ENCODE data around the gene PLET1. TPM values are rescaled to one million over a fixed set of nuclear protein-coding genes. Genes with fewer than 3 reads are reported as not detected.

Gene PLET1
- total RNA-seq, 1 experiment from 2014 or later, result not detected

DNA sequence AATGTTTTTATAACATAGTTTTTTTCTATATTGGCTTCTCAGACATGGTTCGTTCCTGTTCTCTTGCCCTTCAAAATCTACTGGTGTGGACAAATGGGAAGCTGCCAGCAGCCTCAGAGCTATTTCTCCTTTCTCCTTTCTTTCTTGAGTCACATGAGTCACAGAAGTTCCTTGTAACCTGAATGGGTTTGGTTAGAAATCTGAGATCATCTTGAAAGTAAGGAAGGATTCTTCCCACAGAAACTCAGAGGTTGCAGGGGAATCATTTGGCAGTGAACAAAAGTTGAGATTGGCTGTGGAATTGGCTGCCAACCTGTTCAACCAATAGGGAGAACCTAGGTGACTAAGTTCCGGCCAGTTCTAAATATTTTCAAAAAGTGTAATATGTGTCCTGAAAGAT lies 12.5 kb downstream of the PLET1 start:
- H3K27ac ChIP-seq (ENCODE audit: insufficient read length, low read depth, low read length), result no peak overlapping the region
- no peak overlapping the region for H3K9ac ChIP-seq (ENCODE audit: extremely low read depth, insufficient read length, low read length)
- no peak overlapping the region for H4K8ac ChIP-seq (replicated peaks; ENCODE audit: insufficient read length, low read depth, low read length)
- no peaks in the 10 kb centered on the region for H3K27me3 ChIP-seq (ENCODE audit: insufficient read depth, low read length)
- no peak overlapping the region for H3K56ac ChIP-seq (ENCODE audit: insufficient read length, low read depth, low read length)
- H3K79me1 ChIP-seq (ENCODE audit: insufficient read depth, low read depth, low read length, poor library complexity, severe bottlenecking), result no peaks in the 10 kb centered on the region
- H2BK15ac ChIP-seq (ENCODE audit: low read depth, low read length), result no peak overlapping the region
- no peak overlapping the region for H3K27ac Mint-ChIP-seq
- H3K4me1 ChIP-seq (ENCODE audit: insufficient read depth, low read length), result no peaks in the 10 kb centered on the region
- no peak overlapping the region for H3K23ac ChIP-seq (ENCODE audit: insufficient read length, low read depth, low read length)
- no CpG with 5 or more reads among the region's 2 CpGs for WGBS (ENCODE audit: extremely low coverage, insufficient read length, low lambda C conversion rate)
- H3T11ph ChIP-seq (ENCODE audit: low read length), result no peak overlapping the region
- no peak overlapping the region for H3K18ac ChIP-seq (ENCODE audit: insufficient read length, low read depth, low read length)
- H2BK120ac ChIP-seq (ENCODE audit: low read depth, low read length, poor library complexity, severe bottlenecking), result no peak overlapping the region
- no peaks in the 10 kb centered on the region for H4K20me1 ChIP-seq (ENCODE audit: control insufficient read depth, insufficient read depth, insufficient read length)
- H3K36me3 Mint-ChIP-seq (ENCODE audit: insufficient read depth in 1 of 3, low read depth in 3 of 3), result peaks cover 0 to 13% (median 11%) of the 10 kb centered on the region in 3 experiments; a peak in 4 of 7 replicates
- no peak overlapping the region for H4K91ac ChIP-seq (ENCODE audit: insufficient read length, low read depth, low read length)
- no peak for DNase-seq
- no peak overlapping the region for H2BK5ac ChIP-seq (ENCODE audit: insufficient read length, low read length)
- no peak overlapping the region for H3K4me3 Mint-ChIP-seq
- no peaks in the 10 kb centered on the region for H3K9me3 ChIP-seq (ENCODE audit: control insufficient read depth, low read depth, low read length)
- no peak overlapping the region for H3K4ac ChIP-seq (ENCODE audit: low read depth, low read length)
- no peak overlapping the region for H2AK5ac ChIP-seq (ENCODE audit: insufficient read length, low read length)
- H3K9me3 Mint-ChIP-seq, result peaks cover 0 to 14% of the 10 kb centered on the region in 2 experiments; a peak in 3 of 5 replicates
- peaks cover 30% of the 10 kb centered on the region for H3K27me3 Mint-ChIP-seq (ENCODE audit: low read depth)
- TF ChIP-seq, protein P1, sequence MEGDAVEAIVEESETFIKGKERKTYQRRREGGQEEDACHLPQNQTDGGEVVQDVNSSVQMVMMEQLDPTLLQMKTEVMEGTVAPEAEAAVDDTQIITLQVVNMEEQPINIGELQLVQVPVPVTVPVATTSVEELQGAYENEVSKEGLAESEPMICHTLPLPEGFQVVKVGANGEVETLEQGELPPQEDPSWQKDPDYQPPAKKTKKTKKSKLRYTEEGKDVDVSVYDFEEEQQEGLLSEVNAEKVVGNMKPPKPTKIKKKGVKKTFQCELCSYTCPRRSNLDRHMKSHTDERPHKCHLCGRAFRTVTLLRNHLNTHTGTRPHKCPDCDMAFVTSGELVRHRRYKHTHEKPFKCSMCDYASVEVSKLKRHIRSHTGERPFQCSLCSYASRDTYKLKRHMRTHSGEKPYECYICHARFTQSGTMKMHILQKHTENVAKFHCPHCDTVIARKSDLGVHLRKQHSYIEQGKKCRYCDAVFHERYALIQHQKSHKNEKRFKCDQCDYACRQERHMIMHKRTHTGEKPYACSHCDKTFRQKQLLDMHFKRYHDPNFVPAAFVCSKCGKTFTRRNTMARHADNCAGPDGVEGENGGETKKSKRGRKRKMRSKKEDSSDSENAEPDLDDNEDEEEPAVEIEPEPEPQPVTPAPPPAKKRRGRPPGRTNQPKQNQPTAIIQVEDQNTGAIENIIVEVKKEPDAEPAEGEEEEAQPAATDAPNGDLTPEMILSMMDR (conservative IDR thresholded peaks at IDR 0.05), result no peak
- no peaks in the 10 kb centered on the region for H3K4me1 Mint-ChIP-seq
- H3K4me2 ChIP-seq (ENCODE audit: insufficient read depth, insufficient read length, low read length), result no peak overlapping the region
- H2BK20ac ChIP-seq (ENCODE audit: low read depth, low read length, poor library complexity, severe bottlenecking), result no peak overlapping the region
- no peak overlapping the region for H4K5ac ChIP-seq (ENCODE audit: insufficient read length, low read depth, low read length)
- H3K14ac ChIP-seq (ENCODE audit: insufficient read depth, low read length), result no peak overlapping the region
- no peaks in the 10 kb centered on the region for H3K79me2 ChIP-seq (ENCODE audit: insufficient read depth, low read length)
- H2AFZ ChIP-seq (ENCODE audit: low read length), result no peak overlapping the region
- no peaks in the 10 kb centered on the region for H3K23me2 ChIP-seq (ENCODE audit: insufficient read length, low read depth, low read length, poor library complexity, severe bottlenecking)
- no peak overlapping the region for H2BK12ac ChIP-seq (ENCODE audit: insufficient read length, low read depth, low read length)
